Activated CD4-positive, CD25-positive, alpha-beta regulatory T cell treated with anti-CD3 and anti-CD28 coated beads, Interleukin-2, amount 50 U/mL, for 16 hours (primary cell): ENCODE results near the gene NBPF8.
"Not testable (repeated sequence)": the region's sequence is repeated elsewhere in the genome, so short reads cannot be mapped to it uniquely, and the experiment has no call there.

ENCODE experiments used
- DNase-seq: peaks from one replicate; pipeline ENCODE4 v3.0.0-alpha.2; 2020; ENCODE audit warnings: low read depth, low spot score

NBPF8 gene

GRCh38 chr1:120414911-120415480 is at the start of gene NBPF8:
Gene NBPF8, plus strand, starts transcription at chr1:120415035. Its CDS starts 21,488 bp downstream, at chr1:120436523.
- DNase-seq: peak; percentile 43

GRCh38 chr1:120367709-120368108 is 47.1 kb upstream of the NBPF8 start:
- DNase-seq: not testable (repeated sequence)

GRCh38 chr1:120386651-120387050 is 28.2 kb upstream of the NBPF8 start:
- not testable (repeated sequence) for DNase-seq

- not testable (repeated sequence) for DNase-seq
Observed at GRCh38 chr1:120388597-120389126, 26.2 kb upstream of the NBPF8 start.

- not testable (repeated sequence) for DNase-seq
Observed at GRCh38 chr1:120391365-120391764, 23.5 kb upstream of the NBPF8 start.

- not testable (repeated sequence) for DNase-seq
Observed at GRCh38 chr1:120393316-120394232, 21.3 kb upstream of the NBPF8 start.

GRCh38 chr1:120405348-120405747 is 9.5 kb upstream of the NBPF8 start:
- DNase-seq: not testable (repeated sequence)

GRCh38 chr1:120414451-120414850 is 384 bp upstream of the NBPF8 start:
- not testable (repeated sequence) for DNase-seq

GRCh38 chr1:120415492-120415961 is 692 bp downstream of the NBPF8 start:
- DNase-seq: peak; percentile 19

- not testable (repeated sequence) for DNase-seq
Observed at GRCh38 chr1:120425063-120425462, 10.2 kb downstream of the NBPF8 start.

GRCh38 chr1:120431626-120432025 is 16.8 kb downstream of the NBPF8 start:
- not testable (repeated sequence) for DNase-seq

- DNase-seq: not testable (repeated sequence)
Observed at GRCh38 chr1:120433831-120434230, 19.0 kb downstream of the NBPF8 start.

- DNase-seq: not testable (repeated sequence)
Observed at GRCh38 chr1:120449124-120449523, 34.3 kb downstream of the NBPF8 start.
